OCI-LY1 (cell line): ENCODE measurements around the gene LIPA.

Experiments used
- H2AFZ ChIP-seq: fragments of 200-600 bp; sonication (generic), shearing (Covaris generic); 2 replicates; pipeline ENCODE4 v1.6.0; 2014; ENCODE audit warnings: antibody characterized with exemption, mild to moderate bottlenecking, low read length
- H3F3A ChIP-seq: fragments of 200-600 bp; sonication (generic), shearing (Covaris generic); 2 replicates; pipeline ENCODE4 v1.6.0; 2014; ENCODE audit warnings: mild to moderate bottlenecking, antibody characterized with exemption, low read length, moderate library complexity; ENCODE audit not compliant: insufficient read depth
- H3K27ac ChIP-seq: fragments of 200-600 bp; sonication (generic); 2 replicates; pipeline ENCODE4 v1.5.1; 2014; ENCODE audit warnings: low read length, mixed run types, mild to moderate bottlenecking, low read depth; ENCODE audit not compliant: poor library complexity, severe bottlenecking
- H3K27me3 ChIP-seq: fragments of 200-600 bp; sonication (generic); 2 replicates; pipeline ENCODE4 v1.6.0; 2014; ENCODE audit warnings: antibody characterized with exemption, mild to moderate bottlenecking, low read length, moderate library complexity; ENCODE audit not compliant: insufficient read depth
- H3K36me3 ChIP-seq: fragments of 200-600 bp; sonication (generic); 2 replicates; pipeline ENCODE4 v1.6.1; 2014; ENCODE audit warnings: mild to moderate bottlenecking, antibody characterized with exemption, low read length, moderate library complexity, mixed read lengths; ENCODE audit not compliant: insufficient read depth
- H3K4me1 ChIP-seq: fragments of 200-600 bp; sonication (generic); 2 replicates; pipeline ENCODE4 v1.5.1; 2014; ENCODE audit warnings: mild to moderate bottlenecking, low read length, moderate library complexity; ENCODE audit not compliant: insufficient read depth, severe bottlenecking
- H3K4me2 ChIP-seq: fragments of 200-600 bp; sonication (generic), shearing (Covaris generic); 2 replicates; pipeline ENCODE4 v1.6.1; 2014; ENCODE audit warnings: low read length
- H3K4me3 ChIP-seq: fragments of 200-600 bp; sonication (generic); 2 replicates; pipeline ENCODE4 v1.5.1; 2014; ENCODE audit warnings: low read length, low read depth, mild to moderate bottlenecking, mixed read lengths; ENCODE audit not compliant: poor library complexity, severe bottlenecking
- H3K79me2 ChIP-seq: fragments of 200-600 bp; shearing (Covaris generic); 2 replicates; pipeline ENCODE4 v1.6.1; 2016; ENCODE audit warnings: mixed run types, low read length, mixed read lengths; ENCODE audit not compliant: insufficient read depth
- H3K9ac ChIP-seq: fragments of 200-600 bp; sonication (generic), shearing (Covaris generic); 2 replicates; pipeline ENCODE4 v1.6.1; 2014; ENCODE audit warnings: mild to moderate bottlenecking, low read length, mixed read lengths
- H3K9me2 ChIP-seq: fragments of 200-600 bp; sonication (generic), shearing (Covaris generic); 2 replicates; pipeline ENCODE4 v1.6.1; 2014; ENCODE audit warnings: low read depth, mild to moderate bottlenecking, low read length, mixed read lengths
- H3K9me3 ChIP-seq: fragments of 200-600 bp; shearing (Covaris generic); 2 replicates; pipeline ENCODE4 v1.6.1; 2014; ENCODE audit warnings: low read length, mixed read lengths
- H4K20me1 ChIP-seq: fragments of 200-600 bp; sonication (generic), shearing (Covaris generic); 2 replicates; pipeline ENCODE4 v1.6.0; 2016; ENCODE audit warnings: mild to moderate bottlenecking, low read length; ENCODE audit not compliant: insufficient read depth
- EZH2 ChIP-seq: fragments of 200-600 bp; sonication (generic), shearing (Covaris generic); IDR thresholded peaks from 2 replicates; pipeline ENCODE4 v1.8.0; 2017; ENCODE audit warnings: borderline replicate concordance, mixed run types, mild to moderate bottlenecking, antibody characterized with exemption, low read length, moderate library complexity, mixed read lengths
- TF ChIP-seq, protein P1 (sequence below): fragments of 200-600 bp; sonication (generic), shearing (Covaris generic); IDR thresholded peaks from 2 replicates; pipeline ENCODE4 v1.5.1; 2017; ENCODE audit warnings: mild to moderate bottlenecking, antibody characterized with exemption, low read length, moderate library complexity, mixed read lengths

LIPA gene

GRCh38 chr10:89273680-89274079 is 22.1 kb upstream of the LIPA start:
- H3K79me2 ChIP-seq: no peaks in the 10 kb centered on the region
- H3K27me3 ChIP-seq: no peaks in the 10 kb centered on the region
- no peak overlapping the region for H3K4me3 ChIP-seq
- no peak overlapping the region for H3K9ac ChIP-seq
- no peaks in the 10 kb centered on the region for H3F3A ChIP-seq
- H2AFZ ChIP-seq: no peak overlapping the region
- H3K9me3 ChIP-seq: no peaks in the 10 kb centered on the region
- H3K4me1 ChIP-seq: no peaks in the 10 kb centered on the region
- H3K36me3 ChIP-seq: no peaks in the 10 kb centered on the region
- H3K4me2 ChIP-seq: no peak overlapping the region
- no peaks in the 10 kb centered on the region for H4K20me1 ChIP-seq
- no peaks in the 10 kb centered on the region for H3K9me2 ChIP-seq
- no peak overlapping the region for H3K27ac ChIP-seq
- TF ChIP-seq, protein P1, sequence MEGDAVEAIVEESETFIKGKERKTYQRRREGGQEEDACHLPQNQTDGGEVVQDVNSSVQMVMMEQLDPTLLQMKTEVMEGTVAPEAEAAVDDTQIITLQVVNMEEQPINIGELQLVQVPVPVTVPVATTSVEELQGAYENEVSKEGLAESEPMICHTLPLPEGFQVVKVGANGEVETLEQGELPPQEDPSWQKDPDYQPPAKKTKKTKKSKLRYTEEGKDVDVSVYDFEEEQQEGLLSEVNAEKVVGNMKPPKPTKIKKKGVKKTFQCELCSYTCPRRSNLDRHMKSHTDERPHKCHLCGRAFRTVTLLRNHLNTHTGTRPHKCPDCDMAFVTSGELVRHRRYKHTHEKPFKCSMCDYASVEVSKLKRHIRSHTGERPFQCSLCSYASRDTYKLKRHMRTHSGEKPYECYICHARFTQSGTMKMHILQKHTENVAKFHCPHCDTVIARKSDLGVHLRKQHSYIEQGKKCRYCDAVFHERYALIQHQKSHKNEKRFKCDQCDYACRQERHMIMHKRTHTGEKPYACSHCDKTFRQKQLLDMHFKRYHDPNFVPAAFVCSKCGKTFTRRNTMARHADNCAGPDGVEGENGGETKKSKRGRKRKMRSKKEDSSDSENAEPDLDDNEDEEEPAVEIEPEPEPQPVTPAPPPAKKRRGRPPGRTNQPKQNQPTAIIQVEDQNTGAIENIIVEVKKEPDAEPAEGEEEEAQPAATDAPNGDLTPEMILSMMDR: no peak
- TF ChIP-seq EZH2: no peak

DNA sequence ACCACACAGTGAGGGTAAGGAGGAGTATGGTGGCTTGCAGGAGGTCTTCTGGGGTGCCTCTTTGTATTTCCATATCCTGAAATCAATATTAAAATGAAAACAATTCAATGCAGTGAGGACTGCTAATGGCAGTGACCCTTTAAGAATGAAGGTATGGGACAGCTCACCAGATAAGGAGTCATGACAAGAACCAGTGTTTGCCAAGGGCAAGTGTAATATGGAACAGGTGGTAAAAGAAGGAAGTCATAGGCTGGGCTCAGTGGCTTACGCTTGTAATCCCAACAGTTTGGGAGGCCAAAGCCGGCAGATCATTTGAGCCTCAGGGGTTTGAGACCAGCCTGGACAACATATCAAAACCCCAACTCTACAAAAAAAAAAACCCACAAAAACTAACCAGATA is 20.0 kb upstream of the LIPA start:
- no peaks in the 10 kb centered on the region for H3K27me3 ChIP-seq
- H3K79me2 ChIP-seq: no peaks in the 10 kb centered on the region
- H3F3A ChIP-seq: no peaks in the 10 kb centered on the region
- H3K9me3 ChIP-seq: no peaks in the 10 kb centered on the region
- no peak overlapping the region for H3K27ac ChIP-seq
- no peaks in the 10 kb centered on the region for H3K9me2 ChIP-seq
- no peaks in the 10 kb centered on the region for H3K4me1 ChIP-seq
- H3K4me2 ChIP-seq: no peak overlapping the region
- TF ChIP-seq, protein P1: no peak
- no peak for TF ChIP-seq EZH2
- H4K20me1 ChIP-seq: no peaks in the 10 kb centered on the region
- no peaks in the 10 kb centered on the region for H3K36me3 ChIP-seq
- H3K4me3 ChIP-seq: no peak overlapping the region
- no peak overlapping the region for H3K9ac ChIP-seq
- no peak overlapping the region for H2AFZ ChIP-seq

DNA sequence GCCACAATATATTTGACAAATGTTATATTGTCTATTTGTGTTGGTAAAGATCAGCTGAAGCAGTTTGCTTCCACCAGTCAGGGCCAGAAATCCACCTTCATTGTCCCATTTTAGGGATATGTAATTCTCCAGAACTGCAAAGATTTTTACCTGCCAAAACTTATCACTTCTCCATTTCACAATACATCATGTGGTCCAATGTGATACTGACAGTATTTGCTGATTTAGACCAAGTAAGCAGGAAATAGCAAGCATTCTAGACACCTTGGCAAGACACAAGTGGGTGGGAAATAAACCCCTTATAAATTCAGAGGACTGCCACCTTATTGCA is 18.5 kb upstream of the LIPA start:
- Histone ChIP-seq H3K27ac (no peak overlapping the region), H3K36me3 (no peaks in the 10 kb centered on the region), H3K79me2 (no peaks in the 10 kb centered on the region), H4K20me1 (no peaks in the 10 kb centered on the region), H3K4me3 (no peak overlapping the region), H3K9me3 (no peaks in the 10 kb centered on the region), H3F3A (no peaks in the 10 kb centered on the region), H3K4me2 (no peak overlapping the region), H3K9me2 (no peaks in the 10 kb centered on the region), H3K9ac (no peak overlapping the region), H2AFZ (no peak overlapping the region), H3K4me1 (no peaks in the 10 kb centered on the region), H3K27me3 (no peaks in the 10 kb centered on the region)
- no peak for TF ChIP-seq EZH2
- TF ChIP-seq, protein P1: no peak
